Endothelial cell of umbilical vein (primary cell): ENCODE results near the gene TMPRSS4.

ENCODE experiments used
- EZH2 ChIP-seq: IDR thresholded peaks from 2 replicates; pipeline ENCODE4 v1.6.1; 2012; ENCODE audit warnings: borderline replicate concordance, low read depth, mild to moderate bottlenecking, moderate library complexity, low read length, inconsistent platforms; ENCODE audit not compliant: severe bottlenecking
- FOS ChIP-seq: IDR thresholded peaks from 2 replicates; pipeline ENCODE4 v1.6.1; 2011; ENCODE audit warnings: mild to moderate bottlenecking, low read length, moderate library complexity, borderline replicate concordance; ENCODE audit not compliant: insufficient read depth
- GATA2 ChIP-seq: IDR thresholded peaks from 2 replicates; pipeline ENCODE4 v1.7.0; 2011; ENCODE audit warnings: low read depth, mild to moderate bottlenecking, moderate library complexity, mixed read lengths, low read length; ENCODE audit not compliant: insufficient read length, insufficient read depth
- JUN ChIP-seq: IDR thresholded peaks from 2 replicates; pipeline ENCODE4 v1.6.1; 2011; ENCODE audit warnings: borderline replicate concordance, low read depth; ENCODE audit not compliant: insufficient read length, insufficient read depth
- MYC ChIP-seq: IDR thresholded peaks from one replicate; pipeline ENCODE4 v1.6.1; 2011; ENCODE audit warnings: mild to moderate bottlenecking, low read depth, low read length
- POLR2A ChIP-seq: IDR thresholded peaks from 2 replicates; pipeline ENCODE4 v1.6.1; 2012; ENCODE audit warnings: low read depth, mild to moderate bottlenecking, control low read depth, low read length
- POLR2AphosphoS5 ChIP-seq: IDR thresholded peaks from 2 replicates; pipeline ENCODE4 v1.6.1; 2012; ENCODE audit warnings: low read depth, mild to moderate bottlenecking, control low read depth, low read length, moderate library complexity; ENCODE audit not compliant: insufficient read depth
- TF ChIP-seq, protein P1 (sequence below), 2 donors: IDR thresholded peaks; 1 replicate in 1 of 2; 2 replicates in 1 of 2; pipeline ENCODE4 v1.5.1; 2011; ENCODE audit warnings: low read length in 2 of 2, mild to moderate bottlenecking in 2 of 2, moderate library complexity in 2 of 2, control low read depth in 1 of 2, inconsistent platforms in 1 of 2, low read depth in 1 of 2; ENCODE audit not compliant: insufficient read depth in 1 of 2; ENCODE audit errors: extremely low read depth in 1 of 2
- TF ChIP-seq, protein P2 (sequence below): IDR thresholded peaks from 2 replicates; pipeline ENCODE4 v1.6.1; 2011; ENCODE audit not compliant: insufficient read depth, insufficient read length

DNA sequence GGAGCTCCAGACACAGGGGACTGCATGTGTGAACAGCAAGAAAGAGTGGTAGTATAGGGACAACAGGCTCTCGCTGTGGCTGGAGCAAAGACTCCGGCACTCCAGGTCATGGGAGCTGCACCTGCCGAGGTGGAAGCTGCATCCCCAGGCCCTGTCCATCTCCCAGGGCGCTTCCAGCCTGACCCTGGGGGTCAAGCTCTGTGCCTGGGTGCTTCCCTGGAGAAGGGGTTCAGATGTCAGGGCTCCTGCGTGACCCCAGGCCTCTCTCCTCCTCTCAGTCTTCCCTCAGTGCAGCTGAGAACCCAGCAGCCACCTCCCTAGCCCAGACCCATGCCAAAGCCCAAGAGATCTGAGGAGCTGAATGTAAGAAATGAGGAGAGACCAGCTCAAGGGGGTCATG, 3.4 kb downstream of the TMPRSS4 start:
- TF ChIP-seq POLR2A: no peak
- TF ChIP-seq, protein P1, sequence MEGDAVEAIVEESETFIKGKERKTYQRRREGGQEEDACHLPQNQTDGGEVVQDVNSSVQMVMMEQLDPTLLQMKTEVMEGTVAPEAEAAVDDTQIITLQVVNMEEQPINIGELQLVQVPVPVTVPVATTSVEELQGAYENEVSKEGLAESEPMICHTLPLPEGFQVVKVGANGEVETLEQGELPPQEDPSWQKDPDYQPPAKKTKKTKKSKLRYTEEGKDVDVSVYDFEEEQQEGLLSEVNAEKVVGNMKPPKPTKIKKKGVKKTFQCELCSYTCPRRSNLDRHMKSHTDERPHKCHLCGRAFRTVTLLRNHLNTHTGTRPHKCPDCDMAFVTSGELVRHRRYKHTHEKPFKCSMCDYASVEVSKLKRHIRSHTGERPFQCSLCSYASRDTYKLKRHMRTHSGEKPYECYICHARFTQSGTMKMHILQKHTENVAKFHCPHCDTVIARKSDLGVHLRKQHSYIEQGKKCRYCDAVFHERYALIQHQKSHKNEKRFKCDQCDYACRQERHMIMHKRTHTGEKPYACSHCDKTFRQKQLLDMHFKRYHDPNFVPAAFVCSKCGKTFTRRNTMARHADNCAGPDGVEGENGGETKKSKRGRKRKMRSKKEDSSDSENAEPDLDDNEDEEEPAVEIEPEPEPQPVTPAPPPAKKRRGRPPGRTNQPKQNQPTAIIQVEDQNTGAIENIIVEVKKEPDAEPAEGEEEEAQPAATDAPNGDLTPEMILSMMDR (IDR thresholded peaks at IDR 0.05; ENCODE audit: extremely low read depth in 1 of 2, insufficient read depth in 1 of 2, low read depth in 1 of 2, low read length in 2 of 2): no peak
- TF ChIP-seq EZH2: no peak
- TF ChIP-seq POLR2AphosphoS5: no peak
- TF ChIP-seq JUN: no peak
- TF ChIP-seq, protein P2, sequence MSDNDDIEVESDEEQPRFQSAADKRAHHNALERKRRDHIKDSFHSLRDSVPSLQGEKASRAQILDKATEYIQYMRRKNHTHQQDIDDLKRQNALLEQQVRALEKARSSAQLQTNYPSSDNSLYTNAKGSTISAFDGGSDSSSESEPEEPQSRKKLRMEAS: no peak
- no peak for TF ChIP-seq MYC
- no peak for TF ChIP-seq FOS
- no peak for TF ChIP-seq GATA2
